Motor neuron (in vitro differentiated cells): ENCODE data around the gene STIM1. TPM values are rescaled to one million over a fixed set of nuclear protein-coding genes. Genes with fewer than 3 reads are reported as not detected.
A peak's percentile ranks its signal among the peaks of the same experiment; 100 is the strongest.
"Not testable (repeated sequence)": the region's sequence is repeated elsewhere in the genome, so short reads cannot be mapped to it uniquely, and the experiment has no call there.

Experiments
- ATAC-seq, 8 experiments: fragments of 200-7000 bp; cut with Tn5 transposase; replicated peaks in 6 of 8; 2 replicates each; pipeline ENCODE4 v1.8.0; 2021; ENCODE audit warnings: mild to moderate bottlenecking in 8 of 8, moderate library complexity in 8 of 8
- H3K27ac ChIP-seq, 2 donors: fragments of 250-450 bp; sonication (Bioruptor Pico); 2 replicates each; pipeline ENCODE4 v1.9.0; 2021; ENCODE audit warnings: antibody characterized with exemption in 2 of 2, mild to moderate bottlenecking in 2 of 2, moderate library complexity in 1 of 2
- H3K4me1 ChIP-seq, 2 donors: fragments of 250-450 bp; sonication (Bioruptor Pico); replicated peaks in 1 of 2; 2 replicates each; pipeline ENCODE4 v1.6.1; 2021; ENCODE audit warnings: antibody characterized with exemption in 2 of 2, mild to moderate bottlenecking in 2 of 2, moderate library complexity in 1 of 2
- H3K4me3 ChIP-seq, 5 donors: fragments of 250-450 bp; sonication (Bioruptor Pico); 2 replicates each; pipeline ENCODE4 v1.9.0; 2021; ENCODE audit warnings: antibody characterized with exemption in 5 of 5, mild to moderate bottlenecking in 5 of 5, moderate library complexity in 4 of 5
- WGBS, 10 experiments: fragments of 450-650 bp; shearing (Covaris generic); methylation state at CpG; one replicate each; pipeline ENCODE4 v1.0.0; 2022; 5-methylcytosine and 5-hydroxymethylcytosine counted together
- in situ Hi-C, 9 experiments: fragments of 400-800 bp; cut with MboI; loops; one replicate each; pipeline ENCODE4 v1.15.0; 2021; ENCODE audit warnings: low sequenced_read_pairs in 9 of 9, low pct_unique_long_range_greater_than_20kb in 2 of 9; ENCODE audit not compliant: unreplicated experiment in 9 of 9
- total RNA-seq, 8 experiments: library from RNA; unstranded; fragments of 300-600 nt; gene quantifications; 2 replicates each; pipeline versions ENCODE4 v1.2.3 to v1.2.4, GENCODE V29; 2022

STIM1 gene
- total RNA-seq, result 10 to 100 TPM in 4 of 8 experiments, 1 to 10 TPM in 4; 6.2 to 47.3 (median 10.2) TPM

DNA sequence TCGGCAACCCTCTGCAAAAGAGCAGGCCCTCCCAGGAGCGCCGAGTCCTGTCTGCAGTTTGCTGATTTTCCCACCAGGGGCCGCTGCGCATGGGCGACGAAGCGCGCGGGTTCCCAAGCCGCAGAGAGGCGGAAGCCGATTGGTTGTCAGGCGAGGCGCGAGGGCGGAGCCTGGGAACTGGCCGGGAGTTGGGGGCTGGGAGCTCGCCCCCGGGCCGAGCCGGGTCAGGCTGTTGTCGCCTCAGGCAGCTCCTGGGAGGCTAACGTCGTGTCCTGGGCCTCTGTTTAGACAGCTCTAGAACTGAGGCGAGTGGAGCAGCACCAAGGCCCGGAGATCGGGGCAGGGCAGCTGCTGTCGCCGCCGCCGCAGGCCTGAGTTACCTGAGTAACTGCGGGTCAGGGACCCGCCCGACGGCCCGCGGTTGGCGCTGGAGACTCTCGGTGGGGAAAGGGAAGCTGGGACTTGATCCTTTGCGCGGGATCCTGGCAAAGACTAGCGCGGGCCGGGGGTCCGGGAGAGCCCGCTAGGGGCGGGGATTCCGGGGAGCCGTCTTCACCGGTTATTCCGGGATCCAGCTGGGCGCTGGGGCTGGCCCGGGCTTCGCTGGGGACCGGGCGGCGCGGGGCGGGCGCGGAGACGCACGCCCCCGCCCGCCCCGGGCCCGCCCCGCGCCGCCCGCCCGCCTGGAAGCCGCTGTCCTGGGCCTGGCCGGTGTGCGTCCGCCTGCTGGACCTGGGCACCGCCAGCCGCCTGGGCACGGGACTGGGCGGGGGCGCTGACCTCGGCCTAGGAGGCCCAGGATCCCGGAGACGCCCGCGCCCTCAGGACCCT, at the start of gene STIM1:
Gene STIM1 (plus strand): TSS at position 688 of the 831 bp plus-strand sequence. CDS start 607 bp downstream, outside the sequence.
- Histone ChIP-seq H3K27ac (peak within 1 kb of the TSS; percentile 34 to 76), H3K4me3 (peak within 1 kb of the TSS; percentile 58 to 98 (median 65)), H3K4me1 (peaks cover 27 to 37% of the 10 kb centered on the region in 2 donors)
- peak; percentile 82 to 94 (median 92) for ATAC-seq
- 0% methylated on average over 4 to 8 of the region's 87 CpGs; no CpG with 5 or more reads in 6 of the 10 experiments for WGBS, 10 experiments
- in situ Hi-C loops, result loop anchor here in 4 of 9 experiments (10.0 to 25.0 kb wide), 3 partner anchors 207 to 232 kb away; partner anchors contain the start of gene RRM1 (in 1 of the 4)

DNA sequence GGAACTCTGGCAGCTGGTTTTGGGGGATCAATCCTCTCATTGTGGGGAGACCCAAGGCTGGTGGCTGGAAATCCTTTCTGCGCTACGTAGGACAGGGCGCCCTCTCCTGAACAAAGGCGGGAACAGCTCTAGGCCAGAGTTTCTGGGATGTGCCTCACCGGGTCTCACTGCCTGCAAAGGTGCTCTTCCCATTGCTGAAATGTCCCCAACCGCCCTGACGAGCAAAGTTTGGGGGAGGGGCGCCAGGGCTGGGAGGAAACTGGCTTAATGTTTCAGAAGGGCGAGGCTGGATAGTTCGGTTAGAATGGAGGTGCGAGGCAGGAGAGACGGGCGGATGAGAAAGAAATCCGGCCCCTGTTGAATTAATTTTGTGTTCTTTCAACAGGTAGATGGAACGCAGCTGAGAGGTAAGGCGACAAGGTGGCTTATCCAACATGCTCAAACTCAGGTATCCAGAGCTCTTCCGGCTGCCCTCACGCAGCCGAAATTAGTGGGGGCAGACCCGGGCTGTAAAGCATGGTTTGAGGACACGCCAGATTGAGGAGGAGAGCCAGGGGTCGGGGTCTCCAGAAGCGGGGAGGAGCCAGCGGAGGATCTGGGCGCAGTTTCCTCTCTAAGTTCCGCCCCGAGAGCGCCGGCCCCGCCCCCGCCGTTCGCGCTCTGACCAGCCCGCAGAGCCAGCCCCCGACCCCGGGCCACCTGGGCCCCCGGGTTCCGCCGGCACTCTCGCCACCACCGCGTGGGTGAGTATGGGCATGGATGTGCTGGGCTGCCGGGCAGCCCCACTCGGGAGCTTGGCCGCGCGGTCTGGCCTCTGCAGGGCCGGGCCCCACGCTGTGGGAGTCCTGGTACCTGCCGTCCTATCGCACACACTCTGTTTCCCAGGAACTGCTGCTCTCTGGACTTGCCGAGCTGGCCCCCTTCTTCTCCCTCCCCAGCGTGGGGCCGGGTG, 47.3 kb upstream of the STIM1 start, which contains the start of gene PGAP2:
Gene PGAP2 (plus strand): TSS at position 652 of the 952 bp plus-strand sequence. CDS start 2,700 bp downstream, outside the sequence.
- peaks cover 0 to 2% of the 10 kb centered on the region in 2 donors for H3K4me1 ChIP-seq
- in situ Hi-C loops, result no loop called here
- H3K27ac ChIP-seq, result no peak within 1 kb of the TSS
- WGBS, 10 experiments, result 0 to 13% (median 3%) methylated on average over 4 to 16 of the region's 55 CpGs; no CpG with 5 or more reads in 4 of the 10 experiments
- H3K4me3 ChIP-seq, result peak within 1 kb of the TSS; percentile 37 to 55 (median 48)
- peak; percentile 77 to 89 (median 86) for ATAC-seq

DNA sequence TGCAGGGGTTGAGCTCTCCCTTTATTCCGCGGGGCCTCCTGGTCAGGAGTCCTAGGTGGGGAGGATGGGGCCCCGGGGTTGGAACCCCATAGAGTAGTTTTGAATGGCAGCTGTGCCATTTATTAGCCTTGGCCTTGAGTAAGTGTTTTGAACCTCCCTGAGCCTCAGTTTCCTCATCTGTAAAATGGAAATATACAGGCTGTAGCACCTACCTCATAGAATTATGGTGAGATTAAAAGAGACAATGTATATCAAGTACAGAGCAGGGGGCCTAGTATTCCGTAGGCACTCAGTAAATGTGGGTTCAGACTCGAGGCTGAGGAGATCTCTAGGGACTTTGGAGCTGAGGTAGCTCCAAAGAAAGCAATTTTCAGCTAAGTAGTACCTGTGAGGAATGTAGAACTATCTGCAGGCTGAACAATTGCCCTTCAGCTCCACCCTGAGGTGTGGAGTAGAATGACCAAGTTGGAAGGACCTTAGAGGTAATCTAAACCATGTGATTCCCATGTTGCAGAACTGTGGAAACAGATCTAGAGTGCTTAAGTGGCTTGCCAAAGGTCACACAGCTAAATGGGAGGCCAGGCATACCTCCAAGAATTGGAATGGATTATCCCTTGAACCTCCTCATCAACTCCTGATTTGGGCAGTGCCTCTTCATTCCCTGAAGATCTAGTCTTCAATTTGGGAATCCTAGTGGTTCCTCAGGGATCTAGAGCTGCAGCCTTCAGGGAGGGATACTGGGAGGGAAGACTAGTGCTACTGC, 46.4 kb upstream of the STIM1 start:
- peak overlapping the region; percentile 37 to 55 (median 48) for H3K4me3 ChIP-seq
- ATAC-seq, result peak in 3 of 8 experiments; percentile 60 to 68 (median 65)
- H3K27ac ChIP-seq, result no peak overlapping the region
- in situ Hi-C loops, result no loop called here
- peaks cover 0 to 2% of the 10 kb centered on the region in 2 donors for H3K4me1 ChIP-seq
- 0 to 80% (median 27%) methylated on average over 1 to 5 of the region's 5 CpGs; no CpG with 5 or more reads in 4 of the 10 experiments for WGBS, 10 experiments

DNA sequence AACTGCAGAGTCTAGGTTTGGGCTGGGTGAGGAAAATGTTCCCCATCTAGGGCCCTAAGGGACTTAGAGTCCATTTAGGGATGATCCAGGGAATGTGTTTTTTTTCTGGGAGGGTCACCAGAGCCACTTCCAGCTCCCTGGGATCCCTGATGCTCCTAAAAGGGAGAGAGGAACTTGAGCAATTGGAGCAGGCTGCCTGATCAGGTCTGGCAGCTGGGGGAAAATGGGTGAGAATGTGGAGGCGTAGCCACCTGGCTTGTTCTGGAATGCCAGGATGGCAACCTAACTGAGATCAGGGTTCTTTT, 45.9 kb upstream of the STIM1 start:
- H3K4me1 ChIP-seq, result peaks cover 0 to 2% of the 10 kb centered on the region in 2 donors
- ATAC-seq, result no peak
- H3K4me3 ChIP-seq, result no peak overlapping the region
- 100% methylated on average over 1 of the region's 1 CpG; no CpG with 5 or more reads in 7 of the 10 experiments for WGBS, 10 experiments
- H3K27ac ChIP-seq, result no peak overlapping the region
- in situ Hi-C loops, result no loop called here

DNA sequence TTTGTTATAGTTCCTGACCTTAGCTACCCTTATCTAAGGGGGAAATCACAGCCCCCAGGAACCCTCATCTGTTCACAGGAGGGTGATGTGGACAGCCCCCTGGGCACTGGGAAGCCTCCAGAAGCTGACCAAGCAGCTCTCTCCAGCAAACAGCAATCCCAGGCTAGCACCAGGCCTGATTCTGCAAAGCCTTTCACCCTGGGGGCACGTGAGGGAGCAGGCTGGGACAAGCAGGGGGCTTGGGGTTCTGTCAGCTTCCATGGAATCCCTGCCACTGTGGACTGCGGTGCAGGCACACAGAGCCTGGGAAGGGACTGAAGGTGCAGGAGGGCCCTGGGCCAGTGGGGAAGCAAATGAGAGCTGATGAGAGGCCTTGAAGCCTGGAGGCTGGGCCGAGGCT, 45.0 kb upstream of the STIM1 start:
- Histone ChIP-seq H3K4me3 (no peak overlapping the region), H3K27ac (no peak overlapping the region), H3K4me1 (peaks cover 0 to 2% of the 10 kb centered on the region in 2 donors)
- in situ Hi-C loops, result no loop called here
- ATAC-seq, result no peak
- 80 to 100% methylated on average over 1 of the region's 3 CpGs; no CpG with 5 or more reads in 8 of the 10 experiments for WGBS, 10 experiments

DNA sequence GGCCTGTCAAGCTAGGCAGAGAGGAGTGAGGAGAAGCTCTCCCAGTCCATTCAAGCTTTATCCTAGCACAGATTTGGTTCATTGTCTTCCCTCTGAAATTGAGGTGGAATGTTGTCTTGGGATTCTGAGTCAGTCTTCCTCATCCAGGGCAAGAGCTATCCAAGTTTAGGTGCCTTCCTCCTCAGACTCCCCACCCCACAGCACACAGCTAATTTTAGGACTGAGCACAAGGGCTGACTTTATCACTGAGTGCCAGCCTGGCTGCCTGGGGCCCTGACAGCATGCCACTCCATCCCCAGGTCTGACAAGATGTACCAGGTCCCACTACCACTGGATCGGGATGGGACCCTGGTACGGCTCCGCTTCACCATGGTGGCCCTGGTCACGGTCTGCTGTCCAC, 44.5 kb upstream of the STIM1 start:
- no peak overlapping the region for H3K4me3 ChIP-seq
- no peak overlapping the region for H3K27ac ChIP-seq
- in situ Hi-C loops, result no loop called here
- no peak for ATAC-seq
- 100% methylated on average over 1 to 4 of the region's 4 CpGs; no CpG with 5 or more reads in 7 of the 10 experiments for WGBS, 10 experiments
- H3K4me1 ChIP-seq, result peaks cover 0 to 2% of the 10 kb centered on the region in 2 donors

DNA sequence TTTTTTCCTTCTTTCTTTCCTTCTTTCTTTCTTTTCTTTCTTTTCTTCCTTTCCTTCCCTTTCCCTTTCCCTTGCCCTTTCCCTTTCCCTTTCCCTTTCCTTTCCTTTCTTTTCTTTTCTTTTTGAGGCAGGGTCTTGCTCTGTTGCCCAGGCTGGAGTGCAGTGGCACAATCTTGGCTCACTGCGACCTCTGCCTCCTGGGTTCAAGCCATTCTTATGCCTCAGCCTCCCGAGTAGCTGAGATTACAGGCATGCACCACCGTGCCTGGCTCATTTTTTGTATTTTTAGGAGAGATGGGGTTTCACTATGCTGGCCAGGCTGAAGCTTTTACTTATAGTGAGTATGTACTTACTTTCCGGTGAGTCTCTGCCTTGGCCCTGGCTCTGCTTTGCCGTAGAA, 40.6 kb upstream of the STIM1 start:
- H3K27ac ChIP-seq, ATAC-seq, H3K4me3 ChIP-seq, in situ Hi-C loops, H3K4me1 ChIP-seq: not testable (repeated sequence)
- 83 to 100% (median 90%) methylated on average over 2 to 5 of the region's 5 CpGs; no CpG with 5 or more reads in 2 of the 10 experiments for WGBS, 10 experiments

DNA sequence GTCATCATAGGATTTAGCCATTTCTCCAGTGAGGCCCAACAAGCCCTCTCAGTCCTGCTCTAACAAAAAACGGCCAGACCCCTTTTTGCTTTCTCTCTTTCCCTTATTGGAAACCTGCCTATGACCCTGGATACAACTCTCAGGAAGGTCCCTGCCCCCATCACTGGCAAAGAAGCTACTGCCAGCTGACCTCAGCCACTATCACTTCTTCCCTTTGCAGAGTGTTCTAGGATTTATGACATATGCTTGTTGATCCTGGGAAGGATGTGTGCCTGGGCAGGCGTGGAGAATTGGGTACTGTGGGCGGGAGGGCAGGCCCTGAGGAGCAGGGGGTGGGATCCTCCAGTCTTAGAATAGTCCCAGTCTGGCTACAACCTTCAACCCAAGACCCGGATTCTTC, 39.6 kb upstream of the STIM1 start:
- in situ Hi-C loops, result no loop called here
- H3K4me3 ChIP-seq, result no peak overlapping the region
- no peak overlapping the region for H3K27ac ChIP-seq
- H3K4me1 ChIP-seq, result no peaks in the 10 kb centered on the region
- 67 to 75% (median 73%) methylated on average over 1 to 3 of the region's 4 CpGs; no CpG with 5 or more reads in 7 of the 10 experiments for WGBS, 10 experiments
- ATAC-seq, result no peak

DNA sequence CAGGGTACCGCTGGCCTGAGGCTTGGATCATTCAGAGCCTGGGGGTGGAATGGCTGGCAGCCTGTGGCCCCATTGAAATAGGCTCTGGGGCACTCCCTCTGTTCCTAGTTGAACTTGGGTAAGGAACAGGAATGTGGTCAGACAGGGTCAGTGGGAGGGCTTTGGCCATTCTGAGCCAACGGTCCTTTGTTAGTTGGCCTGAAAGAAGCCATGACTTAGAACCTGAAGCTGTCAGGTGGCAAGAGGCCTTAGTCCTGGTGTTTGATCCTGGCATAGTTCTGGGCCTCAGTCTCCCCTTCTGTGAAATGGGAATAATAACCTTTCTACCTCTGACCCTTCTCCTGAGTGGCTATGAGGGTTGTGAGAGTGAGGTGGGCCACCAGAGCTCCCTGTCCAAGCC, 38.8 kb upstream of the STIM1 start:
- in situ Hi-C loops, result no loop called here

DNA sequence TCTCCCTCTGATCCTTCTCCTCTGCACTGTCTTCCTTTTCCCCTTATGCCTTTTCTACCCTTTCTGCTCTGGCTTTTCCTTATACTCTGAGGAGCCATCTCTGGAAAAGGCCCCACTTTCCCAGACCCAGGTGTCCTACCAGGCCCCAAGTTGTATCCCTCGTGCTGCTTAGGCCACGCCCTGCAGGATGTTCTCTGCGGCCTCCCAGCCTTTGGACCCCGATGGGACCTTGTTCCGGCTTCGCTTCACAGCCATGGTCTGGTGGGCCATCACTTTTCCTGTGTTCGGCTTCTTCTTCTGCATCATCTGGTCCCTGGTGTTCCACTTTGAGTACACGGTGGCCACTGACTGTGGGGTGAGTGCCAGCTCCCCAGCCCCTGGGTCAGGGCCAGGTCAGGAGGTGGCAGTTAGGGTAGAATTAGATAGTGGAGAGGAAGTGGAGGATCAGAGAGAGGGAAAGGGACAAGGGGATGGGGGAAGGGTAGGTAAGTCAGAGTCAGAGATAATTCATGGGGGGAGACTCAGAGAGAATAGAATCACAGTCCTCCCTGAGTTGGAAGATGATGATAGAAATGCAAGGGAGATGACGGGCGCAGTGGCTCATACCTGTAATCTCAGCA, 38.2 kb upstream of the STIM1 start:
- no peak overlapping the region for H3K27ac ChIP-seq
- no peak overlapping the region for H3K4me3 ChIP-seq
- H3K4me1 ChIP-seq, result no peaks in the 10 kb centered on the region
- 20 to 100% (median 92%) methylated on average over 1 to 10 of the region's 10 CpGs; no CpG with 5 or more reads in 2 of the 10 experiments for WGBS, 10 experiments
- in situ Hi-C loops, result no loop called here
- ATAC-seq, result no peak

More for the DNA sequence above, 38.8 kb upstream of the STIM1 start:
- ATAC-seq, result no peak
- Histone ChIP-seq H3K27ac (no peak overlapping the region), H3K4me1 (no peaks in the 10 kb centered on the region), H3K4me3 (no peak overlapping the region)
- WGBS, 10 experiments, result 86 to 100% (median 100%) methylated on average over 1 to 2 of the region's 2 CpGs; no CpG with 5 or more reads in 6 of the 10 experiments

DNA sequence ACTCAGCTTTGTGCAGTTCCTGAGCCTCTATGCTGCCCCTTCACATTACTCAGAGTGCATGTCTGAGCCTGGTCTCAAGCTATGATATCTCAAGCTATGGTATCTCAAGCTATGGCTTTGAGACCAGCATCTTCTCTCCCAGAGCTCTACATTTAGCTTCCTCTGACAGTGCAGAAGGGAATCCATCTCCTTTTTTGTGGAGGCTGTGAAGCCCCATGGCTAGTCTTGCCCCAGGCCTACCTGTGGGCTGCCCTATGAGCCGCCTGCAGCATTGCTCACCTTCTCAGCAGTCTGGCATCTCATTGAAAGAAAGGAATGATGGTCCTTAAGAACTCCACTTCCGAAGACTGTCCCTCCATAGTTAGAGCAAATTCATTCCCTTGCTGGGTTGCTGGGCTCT, 34.5 kb upstream of the STIM1 start:
- no peak for ATAC-seq
- WGBS, 10 experiments, result 94 to 100% (median 100%) methylated on average over 1 to 2 of the region's 2 CpGs; no CpG with 5 or more reads in 4 of the 10 experiments
- H3K4me3 ChIP-seq, result no peak overlapping the region
- in situ Hi-C loops, result no loop called here
- H3K27ac ChIP-seq, result no peak overlapping the region
- H3K4me1 ChIP-seq, result no peaks in the 10 kb centered on the region

DNA sequence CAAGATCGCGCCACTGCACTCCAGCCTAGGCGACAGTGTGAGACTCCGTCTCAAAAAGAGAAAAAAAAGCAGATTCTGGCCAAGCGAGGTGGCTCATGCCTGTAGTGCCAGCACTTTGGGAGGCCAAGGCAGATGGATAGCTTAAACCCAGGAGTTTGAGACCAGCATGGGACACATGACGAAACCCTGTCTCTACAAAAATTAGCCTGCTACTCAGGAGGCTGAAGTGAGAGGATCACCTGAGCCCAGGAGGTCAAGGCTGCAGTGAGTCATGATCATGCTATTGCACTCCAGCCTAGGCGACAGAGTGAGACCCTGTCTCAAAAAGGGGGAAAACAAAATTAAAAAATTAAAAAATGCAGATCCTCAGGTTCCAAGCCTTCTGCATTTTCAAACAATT, 33.2 kb upstream of the STIM1 start:
- no peak for ATAC-seq
- in situ Hi-C loops, result no loop called here
- no peak overlapping the region for H3K27ac ChIP-seq
- 80 to 100% (median 96%) methylated on average over 2 of the region's 7 CpGs; no CpG with 5 or more reads in 6 of the 10 experiments for WGBS, 10 experiments
- no peak overlapping the region for H3K4me3 ChIP-seq
- peaks cover 0 to 9% of the 10 kb centered on the region in 2 donors for H3K4me1 ChIP-seq
